OCI-LY1 (cell line): ENCODE data around the gene CD93.

Experiments
- EZH2 ChIP-seq: fragments of 200-600 bp; sonication (generic), shearing (Covaris generic); IDR thresholded peaks from 2 replicates; pipeline ENCODE4 v1.8.0; 2017; ENCODE audit warnings: borderline replicate concordance, mixed run types, mild to moderate bottlenecking, antibody characterized with exemption, low read length, moderate library complexity, mixed read lengths
- TF ChIP-seq, protein P1 (sequence below): fragments of 200-600 bp; sonication (generic), shearing (Covaris generic); IDR thresholded peaks from 2 replicates; pipeline ENCODE4 v1.5.1; 2017; ENCODE audit warnings: mild to moderate bottlenecking, antibody characterized with exemption, low read length, moderate library complexity, mixed read lengths

DNA sequence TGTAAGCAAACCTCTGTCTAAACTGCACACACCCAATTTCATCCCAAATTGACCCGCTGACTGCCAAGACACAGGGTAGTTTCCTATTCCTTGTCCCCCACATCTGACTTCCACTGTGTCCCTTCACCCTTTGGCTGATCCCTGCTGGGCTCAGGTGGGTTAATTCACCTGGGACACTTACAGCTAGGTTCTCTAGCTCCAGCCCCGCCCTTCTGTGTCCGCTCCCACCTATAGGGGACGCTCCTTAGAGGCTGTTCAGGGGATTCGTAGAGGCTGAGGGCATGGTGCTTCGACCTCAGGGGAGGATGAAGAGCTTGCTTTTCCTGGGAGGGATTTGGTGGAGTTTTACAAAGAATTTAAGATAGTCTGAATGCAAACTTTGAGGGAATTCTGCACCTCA lies 4.0 kb upstream of the CD93 start:
- TF ChIP-seq, protein P1, sequence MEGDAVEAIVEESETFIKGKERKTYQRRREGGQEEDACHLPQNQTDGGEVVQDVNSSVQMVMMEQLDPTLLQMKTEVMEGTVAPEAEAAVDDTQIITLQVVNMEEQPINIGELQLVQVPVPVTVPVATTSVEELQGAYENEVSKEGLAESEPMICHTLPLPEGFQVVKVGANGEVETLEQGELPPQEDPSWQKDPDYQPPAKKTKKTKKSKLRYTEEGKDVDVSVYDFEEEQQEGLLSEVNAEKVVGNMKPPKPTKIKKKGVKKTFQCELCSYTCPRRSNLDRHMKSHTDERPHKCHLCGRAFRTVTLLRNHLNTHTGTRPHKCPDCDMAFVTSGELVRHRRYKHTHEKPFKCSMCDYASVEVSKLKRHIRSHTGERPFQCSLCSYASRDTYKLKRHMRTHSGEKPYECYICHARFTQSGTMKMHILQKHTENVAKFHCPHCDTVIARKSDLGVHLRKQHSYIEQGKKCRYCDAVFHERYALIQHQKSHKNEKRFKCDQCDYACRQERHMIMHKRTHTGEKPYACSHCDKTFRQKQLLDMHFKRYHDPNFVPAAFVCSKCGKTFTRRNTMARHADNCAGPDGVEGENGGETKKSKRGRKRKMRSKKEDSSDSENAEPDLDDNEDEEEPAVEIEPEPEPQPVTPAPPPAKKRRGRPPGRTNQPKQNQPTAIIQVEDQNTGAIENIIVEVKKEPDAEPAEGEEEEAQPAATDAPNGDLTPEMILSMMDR: no peak
- no peak for TF ChIP-seq EZH2
